Measurements from ENCODE around the gene ARL8B. TPM values are rescaled to one million over a fixed set of nuclear protein-coding genes. Genes with fewer than 3 reads are reported as not detected.
"Not testable (repeated sequence)": the region's sequence is repeated elsewhere in the genome, so short reads cannot be mapped to it uniquely, and the experiment has no call there.

Gene ARL8B
- total and polyA plus RNA-seq, 4 donors: 20.2 to 36.2 (median 24.2) TPM

GRCh38 chr3:5105050-5105449, 17.0 kb upstream of the ARL8B start:
- Histone ChIP-seq H3K27me3 (ENCODE audit: control insufficient read depth in 4 of 4, insufficient read depth in 4 of 4, low read length in 3 of 4) (no peaks in the 10 kb centered on the region), H3K27ac (ENCODE audit: low read depth in 1 of 2, low read length in 2 of 2) (no peak overlapping the region), H3K9me3 (ENCODE audit: control insufficient read depth in 4 of 4, low read length in 3 of 4) (no peaks in the 10 kb centered on the region), H3K9ac (ENCODE audit: low read depth in 1 of 2, low read length in 2 of 2) (no peak overlapping the region), H3K4me3 (ENCODE audit: low read depth in 1 of 3, low read length in 3 of 3) (no peak overlapping the region), H3K4me1 (ENCODE audit: control insufficient read depth in 4 of 4, insufficient read depth in 4 of 4, low read length in 3 of 4) (no peaks in the 10 kb centered on the region), H3K36me3 (ENCODE audit: control insufficient read depth in 4 of 4, insufficient read depth in 3 of 4, low read depth in 1 of 4, low read length in 3 of 4) (no peaks in the 10 kb centered on the region)
- no peak for DNase-seq (ENCODE audit: low spot score)
- 89% methylated on average over 7 of the region's 7 CpGs for WGBS
- no peak for TF ChIP-seq HNF4G (IDR thresholded peaks at IDR 0.05)
- TF ChIP-seq FOXA1 (IDR thresholded peaks at IDR 0.05): no peak
- TF ChIP-seq MAX (IDR thresholded peaks at IDR 0.05): no peak
- TF ChIP-seq GABPA (IDR thresholded peaks at IDR 0.05 in 1 of 2, conservative IDR thresholded peaks at IDR 0.05 in 1 of 2): no peak
- no peak for TF ChIP-seq TAF1 (conservative IDR thresholded peaks at IDR 0.05)
- TF ChIP-seq RXRA (IDR thresholded peaks at IDR 0.05): no peak
- TF ChIP-seq, protein P1, sequence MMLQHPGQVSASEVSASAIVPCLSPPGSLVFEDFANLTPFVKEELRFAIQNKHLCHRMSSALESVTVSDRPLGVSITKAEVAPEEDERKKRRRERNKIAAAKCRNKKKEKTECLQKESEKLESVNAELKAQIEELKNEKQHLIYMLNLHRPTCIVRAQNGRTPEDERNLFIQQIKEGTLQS (IDR thresholded peaks at IDR 0.05): no peak
- TF ChIP-seq, protein P2, sequence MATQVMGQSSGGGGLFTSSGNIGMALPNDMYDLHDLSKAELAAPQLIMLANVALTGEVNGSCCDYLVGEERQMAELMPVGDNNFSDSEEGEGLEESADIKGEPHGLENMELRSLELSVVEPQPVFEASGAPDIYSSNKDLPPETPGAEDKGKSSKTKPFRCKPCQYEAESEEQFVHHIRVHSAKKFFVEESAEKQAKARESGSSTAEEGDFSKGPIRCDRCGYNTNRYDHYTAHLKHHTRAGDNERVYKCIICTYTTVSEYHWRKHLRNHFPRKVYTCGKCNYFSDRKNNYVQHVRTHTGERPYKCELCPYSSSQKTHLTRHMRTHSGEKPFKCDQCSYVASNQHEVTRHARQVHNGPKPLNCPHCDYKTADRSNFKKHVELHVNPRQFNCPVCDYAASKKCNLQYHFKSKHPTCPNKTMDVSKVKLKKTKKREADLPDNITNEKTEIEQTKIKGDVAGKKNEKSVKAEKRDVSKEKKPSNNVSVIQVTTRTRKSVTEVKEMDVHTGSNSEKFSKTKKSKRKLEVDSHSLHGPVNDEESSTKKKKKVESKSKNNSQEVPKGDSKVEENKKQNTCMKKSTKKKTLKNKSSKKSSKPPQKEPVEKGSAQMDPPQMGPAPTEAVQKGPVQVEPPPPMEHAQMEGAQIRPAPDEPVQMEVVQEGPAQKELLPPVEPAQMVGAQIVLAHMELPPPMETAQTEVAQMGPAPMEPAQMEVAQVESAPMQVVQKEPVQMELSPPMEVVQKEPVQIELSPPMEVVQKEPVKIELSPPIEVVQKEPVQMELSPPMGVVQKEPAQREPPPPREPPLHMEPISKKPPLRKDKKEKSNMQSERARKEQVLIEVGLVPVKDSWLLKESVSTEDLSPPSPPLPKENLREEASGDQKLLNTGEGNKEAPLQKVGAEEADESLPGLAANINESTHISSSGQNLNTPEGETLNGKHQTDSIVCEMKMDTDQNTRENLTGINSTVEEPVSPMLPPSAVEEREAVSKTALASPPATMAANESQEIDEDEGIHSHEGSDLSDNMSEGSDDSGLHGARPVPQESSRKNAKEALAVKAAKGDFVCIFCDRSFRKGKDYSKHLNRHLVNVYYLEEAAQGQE (IDR thresholded peaks at IDR 0.05): no peak
- TF ChIP-seq HNF4A (conservative IDR thresholded peaks at IDR 0.05): no peak
- no peak for TF ChIP-seq JUND (IDR thresholded peaks at IDR 0.05)
- TF ChIP-seq NR2F2 (IDR thresholded peaks at IDR 0.05): no peak
- no peak for TF ChIP-seq EGR1 (IDR thresholded peaks at IDR 0.05; ENCODE audit: low read depth in 2 of 2)
- TF ChIP-seq YY1 (IDR thresholded peaks at IDR 0.05): no peak
- TF ChIP-seq RAD21 (IDR thresholded peaks at IDR 0.05): no peak
- TF ChIP-seq, protein P3, sequence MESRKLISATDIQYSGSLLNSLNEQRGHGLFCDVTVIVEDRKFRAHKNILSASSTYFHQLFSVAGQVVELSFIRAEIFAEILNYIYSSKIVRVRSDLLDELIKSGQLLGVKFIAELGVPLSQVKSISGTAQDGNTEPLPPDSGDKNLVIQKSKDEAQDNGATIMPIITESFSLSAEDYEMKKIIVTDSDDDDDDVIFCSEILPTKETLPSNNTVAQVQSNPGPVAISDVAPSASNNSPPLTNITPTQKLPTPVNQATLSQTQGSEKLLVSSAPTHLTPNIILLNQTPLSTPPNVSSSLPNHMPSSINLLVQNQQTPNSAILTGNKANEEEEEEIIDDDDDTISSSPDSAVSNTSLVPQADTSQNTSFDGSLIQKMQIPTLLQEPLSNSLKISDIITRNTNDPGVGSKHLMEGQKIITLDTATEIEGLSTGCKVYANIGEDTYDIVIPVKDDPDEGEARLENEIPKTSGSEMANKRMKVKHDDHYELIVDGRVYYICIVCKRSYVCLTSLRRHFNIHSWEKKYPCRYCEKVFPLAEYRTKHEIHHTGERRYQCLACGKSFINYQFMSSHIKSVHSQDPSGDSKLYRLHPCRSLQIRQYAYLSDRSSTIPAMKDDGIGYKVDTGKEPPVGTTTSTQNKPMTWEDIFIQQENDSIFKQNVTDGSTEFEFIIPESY (IDR thresholded peaks at IDR 0.05): no peak
- no peak for TF ChIP-seq SP1 (IDR thresholded peaks at IDR 0.05)
- TF ChIP-seq, protein P4, sequence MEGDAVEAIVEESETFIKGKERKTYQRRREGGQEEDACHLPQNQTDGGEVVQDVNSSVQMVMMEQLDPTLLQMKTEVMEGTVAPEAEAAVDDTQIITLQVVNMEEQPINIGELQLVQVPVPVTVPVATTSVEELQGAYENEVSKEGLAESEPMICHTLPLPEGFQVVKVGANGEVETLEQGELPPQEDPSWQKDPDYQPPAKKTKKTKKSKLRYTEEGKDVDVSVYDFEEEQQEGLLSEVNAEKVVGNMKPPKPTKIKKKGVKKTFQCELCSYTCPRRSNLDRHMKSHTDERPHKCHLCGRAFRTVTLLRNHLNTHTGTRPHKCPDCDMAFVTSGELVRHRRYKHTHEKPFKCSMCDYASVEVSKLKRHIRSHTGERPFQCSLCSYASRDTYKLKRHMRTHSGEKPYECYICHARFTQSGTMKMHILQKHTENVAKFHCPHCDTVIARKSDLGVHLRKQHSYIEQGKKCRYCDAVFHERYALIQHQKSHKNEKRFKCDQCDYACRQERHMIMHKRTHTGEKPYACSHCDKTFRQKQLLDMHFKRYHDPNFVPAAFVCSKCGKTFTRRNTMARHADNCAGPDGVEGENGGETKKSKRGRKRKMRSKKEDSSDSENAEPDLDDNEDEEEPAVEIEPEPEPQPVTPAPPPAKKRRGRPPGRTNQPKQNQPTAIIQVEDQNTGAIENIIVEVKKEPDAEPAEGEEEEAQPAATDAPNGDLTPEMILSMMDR (IDR thresholded peaks at IDR 0.05; ENCODE audit: low read depth, low read length, missing input control): no peak

DNA sequence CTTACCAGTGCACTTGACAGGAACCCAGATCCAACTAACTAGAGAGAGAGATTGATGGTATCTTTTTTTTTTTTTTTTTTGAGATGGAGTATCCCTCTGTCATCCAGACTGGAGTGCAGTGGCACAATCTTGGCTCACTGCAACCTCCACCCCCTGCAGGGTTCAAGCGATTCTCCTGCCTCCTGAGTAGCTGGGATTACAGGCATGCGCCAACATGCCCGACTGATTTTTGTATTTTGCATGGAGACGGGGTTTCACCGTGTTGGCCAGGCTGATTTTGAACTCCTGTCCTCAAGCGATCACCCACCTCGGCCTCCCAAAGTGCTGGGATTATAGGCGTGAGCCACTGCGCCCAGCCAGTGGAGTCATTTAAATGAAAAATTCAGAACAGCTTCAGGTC, 15.7 kb upstream of the ARL8B start:
- DNase-seq (ENCODE audit: low spot score): not testable (repeated sequence)
- 90% methylated on average over 9 of the region's 9 CpGs for WGBS

DNA sequence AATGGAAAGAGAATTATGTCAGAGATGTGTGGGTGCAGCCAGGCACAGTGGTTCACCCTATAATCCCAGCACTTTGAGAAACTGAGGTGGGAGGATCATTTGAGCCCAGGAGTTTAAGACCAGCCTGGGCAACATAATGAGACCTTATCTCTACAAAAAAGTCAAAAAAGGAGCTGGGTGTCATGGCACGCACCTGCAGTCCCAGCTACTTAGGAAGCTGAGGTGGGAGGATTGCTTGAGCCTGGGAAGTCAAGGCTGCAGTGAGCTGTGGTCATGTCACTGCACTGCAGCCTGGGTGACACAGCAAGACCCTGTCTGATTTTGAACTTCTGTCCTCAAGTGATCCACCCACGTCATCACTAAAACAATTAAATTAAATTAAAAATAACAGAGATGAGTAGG, 15.2 kb upstream of the ARL8B start:
- H3K4me1 ChIP-seq (ENCODE audit: control insufficient read depth in 4 of 4, insufficient read depth in 4 of 4, low read length in 3 of 4); H3K27ac ChIP-seq (ENCODE audit: low read depth in 1 of 2, low read length in 2 of 2); H3K36me3 ChIP-seq (ENCODE audit: control insufficient read depth in 4 of 4, insufficient read depth in 3 of 4, low read depth in 1 of 4, low read length in 3 of 4); DNase-seq (ENCODE audit: low spot score); H3K4me3 ChIP-seq (ENCODE audit: low read depth in 1 of 3, low read length in 3 of 3); H3K9me3 ChIP-seq (ENCODE audit: control insufficient read depth in 4 of 4, low read length in 3 of 4); H3K9ac ChIP-seq (ENCODE audit: low read depth in 1 of 2, low read length in 2 of 2); H3K27me3 ChIP-seq (ENCODE audit: control insufficient read depth in 4 of 4, insufficient read depth in 4 of 4, low read length in 3 of 4): not testable (repeated sequence)
- WGBS: 73% methylated on average over 2 of the region's 2 CpGs

More for the DNA sequence above, 15.7 kb upstream of the ARL8B start:
- not testable (repeated sequence) for H3K9ac ChIP-seq (ENCODE audit: low read depth in 1 of 2, low read length in 2 of 2); H3K9me3 ChIP-seq (ENCODE audit: control insufficient read depth in 4 of 4, low read length in 3 of 4); H3K27me3 ChIP-seq (ENCODE audit: control insufficient read depth in 4 of 4, insufficient read depth in 4 of 4, low read length in 3 of 4); H3K4me3 ChIP-seq (ENCODE audit: low read depth in 1 of 3, low read length in 3 of 3); H3K27ac ChIP-seq (ENCODE audit: low read depth in 1 of 2, low read length in 2 of 2); H3K4me1 ChIP-seq (ENCODE audit: control insufficient read depth in 4 of 4, insufficient read depth in 4 of 4, low read length in 3 of 4); H3K36me3 ChIP-seq (ENCODE audit: control insufficient read depth in 4 of 4, insufficient read depth in 3 of 4, low read depth in 1 of 4, low read length in 3 of 4)

All from liver (tissue), 9 donors.